Mesenchymal stem cell (in vitro differentiated cells and primary cell): Measurements from ENCODE around the gene ISCU.

Experiments used
- DNase-seq: peaks from one replicate; pipeline ENCODE4 v3.0.0-alpha.2; 2013
- H2AFZ ChIP-seq: one replicate; pipeline ENCODE4 v1.6.1; 2013; ENCODE audit warnings: low read depth, mild to moderate bottlenecking, control low read depth, inconsistent platforms, low read length, moderate library complexity
- H2AK5ac ChIP-seq: 2 replicates; pipeline ENCODE4 v1.6.1; 2013; ENCODE audit warnings: low read length, moderate library complexity, mild to moderate bottlenecking, inconsistent platforms; ENCODE audit not compliant: severe bottlenecking
- H2BK120ac ChIP-seq: one replicate; pipeline ENCODE4 v1.6.1; 2013; ENCODE audit warnings: low read depth, mild to moderate bottlenecking, inconsistent platforms, low read length, moderate library complexity
- H2BK12ac ChIP-seq, 2 experiments: one replicate each; pipeline ENCODE4 v1.6.1; 2013; ENCODE audit warnings: inconsistent platforms in 2 of 2, low read length in 2 of 2, mild to moderate bottlenecking in 2 of 2, moderate library complexity in 2 of 2, control low read depth in 1 of 2
- H2BK15ac ChIP-seq: one replicate; pipeline ENCODE4 v1.6.1; 2013; ENCODE audit warnings: mild to moderate bottlenecking, low read depth, inconsistent platforms; ENCODE audit not compliant: poor library complexity, severe bottlenecking
- H2BK5ac ChIP-seq: 2 replicates; pipeline ENCODE4 v1.6.1; 2013; ENCODE audit warnings: low read depth, mild to moderate bottlenecking, low read length, control low read depth, inconsistent platforms; ENCODE audit not compliant: poor library complexity, severe bottlenecking
- H3K14ac ChIP-seq, 2 experiments: one replicate each; pipeline ENCODE4 v1.6.1; 2013; ENCODE audit warnings: inconsistent platforms in 2 of 2, low read length in 2 of 2, control low read depth in 1 of 2, mild to moderate bottlenecking in 1 of 2, moderate library complexity in 1 of 2
- H3K18ac ChIP-seq, 2 experiments: one replicate each; pipeline ENCODE4 v1.6.1; 2013; ENCODE audit warnings: inconsistent platforms in 2 of 2, low read length in 2 of 2, control low read depth in 1 of 2, low read depth in 1 of 2, mild to moderate bottlenecking in 1 of 2
- H3K23ac ChIP-seq, 2 experiments: one replicate each; pipeline ENCODE4 v1.6.1; 2013; ENCODE audit warnings: inconsistent platforms in 2 of 2, low read length in 2 of 2, mild to moderate bottlenecking in 2 of 2, moderate library complexity in 2 of 2, control low read depth in 1 of 2
- H3K27ac ChIP-seq: 2 replicates; pipeline ENCODE4 v1.5.1; 2013; ENCODE audit warnings: mild to moderate bottlenecking, moderate library complexity, low read length, control low read depth, inconsistent platforms; ENCODE audit not compliant: poor library complexity, severe bottlenecking
- H3K27me3 ChIP-seq, 2 experiments: 2 replicates each; pipeline versions ENCODE4 v1.6.1 to v1.7.0; 2013; ENCODE audit warnings: low read length in 2 of 2, mild to moderate bottlenecking in 2 of 2, moderate library complexity in 2 of 2, control low read depth in 1 of 2, inconsistent platforms in 1 of 2; ENCODE audit not compliant: control insufficient read depth in 1 of 2, insufficient read depth in 1 of 2
- H3K36me3 ChIP-seq, 2 experiments: 2 replicates each; pipeline versions ENCODE4 v1.6.1 to v1.7.0; 2013; ENCODE audit warnings: low read length in 2 of 2, control low read depth in 1 of 2, inconsistent platforms in 1 of 2, low read depth in 1 of 2, mild to moderate bottlenecking in 1 of 2; ENCODE audit not compliant: insufficient read depth in 2 of 2, control insufficient read depth in 1 of 2
- H3K4ac ChIP-seq, 2 experiments: one replicate each; pipeline ENCODE4 v1.6.1; 2013; ENCODE audit warnings: inconsistent platforms in 2 of 2, low read length in 2 of 2, mild to moderate bottlenecking in 2 of 2, moderate library complexity in 2 of 2, control low read depth in 1 of 2, low read depth in 1 of 2
- H3K4me1 ChIP-seq: 2 replicates; pipeline ENCODE4 v1.6.1; 2013; ENCODE audit warnings: low read depth, low read length, control low read depth; ENCODE audit not compliant: control insufficient read depth, insufficient read depth
- H3K4me2 ChIP-seq: 2 replicates; pipeline ENCODE4 v1.6.1; 2013; ENCODE audit warnings: low read length, mild to moderate bottlenecking, inconsistent platforms; ENCODE audit not compliant: poor library complexity, severe bottlenecking
- H3K4me3 ChIP-seq, 2 experiments: 2 replicates each; pipeline versions ENCODE4 v1.5.1 to v1.7.0; 2013; ENCODE audit warnings: low read length in 2 of 2, mild to moderate bottlenecking in 2 of 2, control low read depth in 1 of 2, low read depth in 1 of 2; ENCODE audit not compliant: insufficient read depth in 1 of 2
- H3K79me1 ChIP-seq: replicated peaks from 2 replicates; pipeline ENCODE4 v1.6.1; 2013; ENCODE audit warnings: mild to moderate bottlenecking, control low read depth, low read length, inconsistent platforms; ENCODE audit not compliant: poor library complexity, severe bottlenecking
- H3K9ac ChIP-seq: 2 replicates; pipeline ENCODE4 v1.7.0; 2013; ENCODE audit warnings: mild to moderate bottlenecking, low read length, moderate library complexity
- H3K9me3 ChIP-seq: 2 replicates; pipeline ENCODE4 v1.7.0; 2013; ENCODE audit warnings: mild to moderate bottlenecking, low read length; ENCODE audit not compliant: control insufficient read depth
- H4K8ac ChIP-seq: one replicate; pipeline ENCODE4 v1.6.1; 2013; ENCODE audit warnings: inconsistent platforms, mild to moderate bottlenecking, low read length, moderate library complexity
- H4K91ac ChIP-seq: one replicate; pipeline ENCODE4 v1.6.1; 2013; ENCODE audit warnings: mild to moderate bottlenecking, low read length, inconsistent platforms
- WGBS: methylation state at CpG from one replicate; pipeline ENCODE4 v1.1.7; 2013; ENCODE audit warnings: mixed read lengths; 5-methylcytosine and 5-hydroxymethylcytosine counted together

ISCU gene

GRCh38 chr12:108594323-108594903, 32.0 kb downstream of the ISCU start:
- Histone ChIP-seq H2BK12ac (no peak overlapping the region), H2BK120ac (no peak overlapping the region), H2AFZ (no peak overlapping the region), H3K23ac (no peak overlapping the region), H3K27me3 (no peaks in the 10 kb centered on the region), H3K4me2 (no peak overlapping the region), H3K36me3 (peaks cover 0 to 40% of the 10 kb centered on the region in 2 experiments), H3K4ac (no peak overlapping the region), H3K4me1 (peaks cover 8% of the 10 kb centered on the region), H3K27ac (no peak overlapping the region), H3K9ac (peak overlapping the region; percentile 90), H3K79me1 (no peaks in the 10 kb centered on the region), H2AK5ac (no peak overlapping the region), H3K9me3 (no peaks in the 10 kb centered on the region), H2BK15ac (no peak overlapping the region), H3K18ac (peak overlapping the region in 1 of 2 experiments; percentile 19), H3K14ac (no peak overlapping the region), H4K8ac (no peak overlapping the region), H3K4me3 (no peak overlapping the region), H2BK5ac (no peak overlapping the region), H4K91ac (no peak overlapping the region)
- no peak for DNase-seq
- over 99% methylated on average over 9 of the region's 10 CpGs for WGBS

GRCh38 chr12:108594960-108595710, 32.7 kb downstream of the ISCU start:
- Histone ChIP-seq H3K27ac (no peak overlapping the region), H2BK120ac (no peak overlapping the region), H3K4me3 (peak overlapping the region in 1 of 2 experiments; percentile 100), H3K23ac (no peak overlapping the region), H3K18ac (no peak overlapping the region), H3K4me1 (peaks cover 2% of the 10 kb centered on the region), H2BK15ac (peak overlapping the region; percentile 38), H3K36me3 (peaks cover 0 to 40% of the 10 kb centered on the region in 2 experiments), H3K14ac (peak overlapping the region in 1 of 2 experiments; percentile 1), H2AFZ (no peak overlapping the region), H3K9me3 (no peaks in the 10 kb centered on the region), H4K91ac (peak overlapping the region; percentile 87), H3K79me1 (no peaks in the 10 kb centered on the region), H3K4me2 (no peak overlapping the region), H4K8ac (no peak overlapping the region), H2BK12ac (peak overlapping the region in 1 of 2 experiments; percentile 33), H3K27me3 (no peaks in the 10 kb centered on the region), H3K4ac (no peak overlapping the region), H3K9ac (peak overlapping the region; percentile 90), H2AK5ac (no peak overlapping the region), H2BK5ac (no peak overlapping the region)
- WGBS, result 98% methylated on average over 7 of the region's 7 CpGs
- DNase-seq, result no peak

DNA sequence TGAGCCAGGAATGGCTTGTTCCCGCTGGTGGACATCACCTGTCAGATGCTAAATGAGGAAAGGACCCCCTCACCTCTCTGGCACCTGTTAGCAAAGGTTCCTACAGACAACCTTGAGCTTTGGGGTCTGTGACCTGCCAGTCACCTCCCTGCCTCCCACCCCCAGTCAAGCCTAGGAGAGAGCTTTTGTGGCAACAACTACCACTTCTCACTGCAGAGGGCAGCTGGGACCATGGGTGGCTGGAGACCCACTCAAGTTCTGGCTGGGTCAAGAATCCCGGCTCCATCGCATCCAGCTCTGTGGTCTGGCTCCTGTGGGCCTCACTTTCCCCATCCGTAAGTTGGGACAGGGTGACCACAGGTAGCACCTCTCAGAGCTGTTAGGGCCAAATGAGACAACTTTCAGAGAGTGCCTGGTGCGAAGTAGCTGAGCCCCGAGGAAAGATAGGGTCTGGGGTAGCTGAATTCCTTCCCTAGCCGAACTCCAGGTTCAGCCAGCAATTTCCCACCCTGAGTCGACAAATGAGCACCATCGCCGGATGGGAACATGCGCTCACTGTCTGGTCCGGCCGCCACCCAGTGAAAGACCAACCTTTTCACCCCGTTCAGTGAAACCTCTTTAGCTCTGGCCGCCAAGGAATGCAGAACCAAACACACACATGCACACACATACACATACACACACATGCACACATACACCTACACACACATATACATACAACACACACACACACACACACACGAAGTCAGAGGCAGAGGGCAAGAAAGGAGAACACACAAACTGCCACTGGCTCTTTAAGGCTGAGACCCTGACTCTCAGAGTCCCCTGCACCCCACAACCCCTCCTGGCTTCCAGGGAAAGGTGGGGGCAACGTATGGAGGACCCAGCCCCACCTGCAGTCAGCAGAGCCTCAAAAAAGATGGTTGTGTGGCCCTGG, 33.6 kb downstream of the ISCU start:
- WGBS, result 76% methylated on average over 17 of the region's 17 CpGs
- Histone ChIP-seq H4K8ac (peak overlapping the region; percentile 27), H2BK5ac (no peak overlapping the region), H3K27ac (no peak overlapping the region), H2BK15ac (peak overlapping the region; percentile 38), H3K23ac (peak overlapping the region in 1 of 2 experiments; percentile 9), H2BK12ac (peak overlapping the region in 1 of 2 experiments; percentile 33), H3K4me3 (peak overlapping the region in 1 of 2 experiments; percentile 100), H3K4me2 (no peak overlapping the region), H3K9me3 (no peaks in the 10 kb centered on the region), H2BK120ac (peak overlapping the region; percentile 82), H2AFZ (no peak overlapping the region), H3K18ac (peak overlapping the region; percentile 58 to 73), H3K79me1 (no peaks in the 10 kb centered on the region), H2AK5ac (no peak overlapping the region), H3K4me1 (peaks cover 2% of the 10 kb centered on the region), H3K4ac (peak overlapping the region; percentile 10 to 24), H3K14ac (peak overlapping the region in 1 of 2 experiments; percentile 45), H3K36me3 (peaks cover 0 to 36% of the 10 kb centered on the region in 2 experiments), H3K9ac (peak overlapping the region; percentile 90), H3K27me3 (no peaks in the 10 kb centered on the region), H4K91ac (peak overlapping the region; percentile 87)
- DNase-seq, result no peak
